Activated naive CD8-positive, alpha-beta T cell treated with anti-CD3 and anti-CD28 coated beads for 36 hours (primary cell): ENCODE measurements around the gene LMTK3. TPM values are rescaled to one million over a fixed set of nuclear protein-coding genes. Genes with fewer than 3 reads are reported as not detected.

Experiments
- DNase-seq: peaks from one replicate; pipeline ENCODE4 v3.0.0; 2021
- H3K27ac Mint-ChIP-seq: one replicate; pipeline ENCODE4 v1.8.0; 2022; ENCODE audit warnings: mild to moderate bottlenecking, moderate library complexity, mixed read lengths
- H3K27me3 Mint-ChIP-seq: one replicate; pipeline ENCODE4 v1.8.0; 2022; ENCODE audit warnings: mild to moderate bottlenecking, mixed read lengths
- H3K36me3 Mint-ChIP-seq: one replicate; pipeline ENCODE4 v1.8.0; 2021; ENCODE audit warnings: mild to moderate bottlenecking, mixed read lengths
- H3K4me1 Mint-ChIP-seq: one replicate; pipeline ENCODE4 v1.8.0; 2021; ENCODE audit warnings: mixed read lengths
- H3K4me3 Mint-ChIP-seq: one replicate; pipeline ENCODE4 v1.8.0; 2022; ENCODE audit warnings: mild to moderate bottlenecking, moderate library complexity, mixed read lengths
- H3K9me3 Mint-ChIP-seq: one replicate; pipeline ENCODE4 v1.8.0; 2022; ENCODE audit warnings: mixed read lengths
- total RNA-seq, 2 experiments: library from RNA; stranded (reverse); gene quantifications; one replicate each; pipeline ENCODE4 v1.2.3, GENCODE V29; 2021

The LMTK3 gene
- total RNA-seq, 2 experiments from 2014 or later, result 2.2 to 2.8 TPM

- Mint-ChIP-seq H3K27ac (no peak overlapping the region), H3K36me3 (peaks cover 6% of the 10 kb centered on the region), H3K9me3 (no peaks in the 10 kb centered on the region), H3K27me3 (no peaks in the 10 kb centered on the region), H3K4me3 (peak overlapping the region; percentile 2), H3K4me1 (peaks cover 2% of the 10 kb centered on the region)
- no peak for DNase-seq
These were observed 49.5 kb downstream of the LMTK3 start for GRCh38 chr19:48461982-48462655.

GRCh38 chr19:48461651-48461981, 50.0 kb downstream of the LMTK3 start:
- H3K4me1 Mint-ChIP-seq, result peaks cover 2% of the 10 kb centered on the region
- no peak overlapping the region for H3K4me3 Mint-ChIP-seq
- DNase-seq, result no peak
- H3K9me3 Mint-ChIP-seq, result no peaks in the 10 kb centered on the region
- no peaks in the 10 kb centered on the region for H3K27me3 Mint-ChIP-seq
- H3K27ac Mint-ChIP-seq, result no peak overlapping the region
- peaks cover 6% of the 10 kb centered on the region for H3K36me3 Mint-ChIP-seq

- peaks cover 8% of the 10 kb centered on the region for H3K4me1 Mint-ChIP-seq
- H3K27me3 Mint-ChIP-seq, result no peaks in the 10 kb centered on the region
- peaks cover 14% of the 10 kb centered on the region for H3K36me3 Mint-ChIP-seq
- no peaks in the 10 kb centered on the region for H3K9me3 Mint-ChIP-seq
- no peak for DNase-seq
- H3K27ac Mint-ChIP-seq, result no peak overlapping the region
- H3K4me3 Mint-ChIP-seq, result no peak overlapping the region
These were observed 53.6 kb downstream of the LMTK3 start for GRCh38 chr19:48458016-48458415.

GRCh38 chr19:48456864-48457263, 54.8 kb downstream of the LMTK3 start:
- no peak overlapping the region for H3K4me3 Mint-ChIP-seq
- H3K27ac Mint-ChIP-seq, result no peak overlapping the region
- peaks cover 8% of the 10 kb centered on the region for H3K4me1 Mint-ChIP-seq
- H3K9me3 Mint-ChIP-seq, result no peaks in the 10 kb centered on the region
- peaks cover 12% of the 10 kb centered on the region for H3K36me3 Mint-ChIP-seq
- no peak for DNase-seq
- no peaks in the 10 kb centered on the region for H3K27me3 Mint-ChIP-seq

- Mint-ChIP-seq H3K9me3 (no peaks in the 10 kb centered on the region), H3K27me3 (no peaks in the 10 kb centered on the region), H3K4me3 (no peak overlapping the region), H3K27ac (no peak overlapping the region), H3K36me3 (peaks cover 12% of the 10 kb centered on the region), H3K4me1 (peaks cover 8% of the 10 kb centered on the region)
- no peak for DNase-seq
These were observed 55.6 kb downstream of the LMTK3 start for GRCh38 chr19:48455908-48456562.

- Mint-ChIP-seq H3K27me3 (no peaks in the 10 kb centered on the region), H3K4me1 (peaks cover 8% of the 10 kb centered on the region), H3K36me3 (peaks cover 10% of the 10 kb centered on the region), H3K4me3 (no peak within 1 kb of the TSS), H3K27ac (peak within 1 kb of the TSS; percentile 44), H3K9me3 (no peaks in the 10 kb centered on the region)
- no peak for DNase-seq
These were observed 56.3 kb downstream of the LMTK3 start, which contains the start of gene KCNJ14 for GRCh38 chr19:48455171-48455907. Gene KCNJ14, plus strand, starts transcription at chr19:48455574. Its CDS starts 6,151 bp downstream, at chr19:48461725.

- Mint-ChIP-seq H3K4me3 (no peak overlapping the region), H3K36me3 (peaks cover 12% of the 10 kb centered on the region), H3K27ac (peak overlapping the region; percentile 44), H3K9me3 (no peaks in the 10 kb centered on the region), H3K4me1 (peaks cover 9% of the 10 kb centered on the region), H3K27me3 (no peaks in the 10 kb centered on the region)
- DNase-seq, result no peak
These were observed 57.4 kb downstream of the LMTK3 start for GRCh38 chr19:48454150-48454730.

- no peak overlapping the region for H3K27ac Mint-ChIP-seq
- H3K4me3 Mint-ChIP-seq, result no peak overlapping the region
- no peaks in the 10 kb centered on the region for H3K9me3 Mint-ChIP-seq
- H3K36me3 Mint-ChIP-seq, result peaks cover 27% of the 10 kb centered on the region
- no peak for DNase-seq
- peaks cover 21% of the 10 kb centered on the region for H3K4me1 Mint-ChIP-seq
- no peaks in the 10 kb centered on the region for H3K27me3 Mint-ChIP-seq
These were observed 59.1 kb downstream of the LMTK3 start for GRCh38 chr19:48452289-48453190.

- H3K36me3 Mint-ChIP-seq, result peaks cover 33% of the 10 kb centered on the region
- peaks cover 26% of the 10 kb centered on the region for H3K4me1 Mint-ChIP-seq
- DNase-seq, result no peak
- H3K27ac Mint-ChIP-seq, result no peak overlapping the region
- H3K4me3 Mint-ChIP-seq, result no peak overlapping the region
- no peaks in the 10 kb centered on the region for H3K9me3 Mint-ChIP-seq
- H3K27me3 Mint-ChIP-seq, result no peaks in the 10 kb centered on the region
These were observed 60.0 kb downstream of the LMTK3 start for GRCh38 chr19:48451624-48452023.

- H3K9me3 Mint-ChIP-seq, result no peaks in the 10 kb centered on the region
These were observed 60.8 kb downstream of the LMTK3 start for GRCh38 chr19:48450863-48451262.

GRCh38 chr19:48450441-48450840, 61.2 kb downstream of the LMTK3 start:
- Mint-ChIP-seq H3K4me1 (peaks cover 28% of the 10 kb centered on the region), H3K36me3 (peaks cover 42% of the 10 kb centered on the region), H3K9me3 (no peaks in the 10 kb centered on the region), H3K27ac (no peak overlapping the region), H3K4me3 (no peak overlapping the region), H3K27me3 (no peaks in the 10 kb centered on the region)
- DNase-seq, result no peak

More at GRCh38 chr19:48450863-48451262, 60.8 kb downstream of the LMTK3 start:
- Mint-ChIP-seq H3K27me3 (no peaks in the 10 kb centered on the region), H3K27ac (no peak overlapping the region), H3K4me3 (no peak overlapping the region), H3K36me3 (peaks cover 41% of the 10 kb centered on the region), H3K4me1 (peaks cover 28% of the 10 kb centered on the region)
- no peak for DNase-seq

- Mint-ChIP-seq H3K27me3 (peaks cover 9% of the 10 kb centered on the region), H3K36me3 (peaks cover 36% of the 10 kb centered on the region), H3K4me3 (no peak overlapping the region), H3K9me3 (no peaks in the 10 kb centered on the region), H3K27ac (no peak overlapping the region), H3K4me1 (peaks cover 36% of the 10 kb centered on the region)
- no peak for DNase-seq
These were observed 63.1 kb downstream of the LMTK3 start for GRCh38 chr19:48448563-48448962.

GRCh38 chr19:48446579-48446978, 65.1 kb downstream of the LMTK3 start:
- Mint-ChIP-seq H3K27ac (peak overlapping the region; percentile 93), H3K4me1 (peaks cover 36% of the 10 kb centered on the region), H3K9me3 (no peaks in the 10 kb centered on the region), H3K4me3 (peak overlapping the region; percentile 88), H3K36me3 (peaks cover 34% of the 10 kb centered on the region), H3K27me3 (peaks cover 18% of the 10 kb centered on the region)
- no peak for DNase-seq
